GM21717 (cell line): ENCODE data around the gene ZNF598.

Experiments
- ATAC-seq: cut with Tn5 transposase; IDR thresholded peaks from one replicate; pipeline ENCODE4 v1.9.1; 2021; ENCODE audit warnings: mild to moderate bottlenecking, moderate library complexity; ENCODE audit not compliant: unreplicated experiment

The ZNF598 gene

DNA sequence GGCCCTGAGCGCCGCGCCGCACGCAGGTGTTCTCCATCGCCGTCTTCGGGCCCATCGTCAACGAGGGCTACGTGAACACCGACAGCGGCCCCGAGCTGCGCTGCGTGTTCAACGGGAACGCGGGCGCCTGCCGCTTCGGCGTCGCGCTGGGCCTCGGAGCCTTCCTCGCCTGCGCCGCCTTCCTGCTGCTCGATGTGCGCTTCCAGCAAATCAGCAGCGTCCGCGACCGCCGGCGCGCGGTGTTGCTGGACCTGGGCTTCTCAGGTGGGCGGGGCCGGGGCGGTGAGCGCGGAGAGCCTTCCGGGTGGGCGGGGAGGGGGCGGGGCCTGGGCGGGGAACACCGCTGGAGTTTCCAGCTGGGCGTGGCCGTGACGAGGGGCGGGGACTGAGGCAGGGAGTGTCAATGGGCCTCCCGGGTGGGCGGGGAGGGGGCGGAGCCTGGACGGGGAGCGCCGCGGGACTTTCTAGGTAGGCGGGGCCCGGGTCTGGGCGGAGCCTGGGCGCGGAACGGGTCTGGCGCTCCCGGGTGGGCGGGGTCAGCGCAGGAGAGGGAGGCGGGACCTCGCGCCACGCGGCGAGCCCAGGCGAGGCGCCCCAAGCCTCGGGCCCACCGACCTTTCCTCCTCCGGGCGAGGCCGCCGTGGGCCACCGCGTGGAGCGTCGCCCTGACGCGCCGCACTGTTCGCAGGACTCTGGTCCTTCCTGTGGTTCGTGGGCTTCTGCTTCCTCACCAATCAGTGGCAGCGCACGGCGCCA, 17.5 kb downstream of the ZNF598 start:
- peak; percentile 40 for ATAC-seq

DNA sequence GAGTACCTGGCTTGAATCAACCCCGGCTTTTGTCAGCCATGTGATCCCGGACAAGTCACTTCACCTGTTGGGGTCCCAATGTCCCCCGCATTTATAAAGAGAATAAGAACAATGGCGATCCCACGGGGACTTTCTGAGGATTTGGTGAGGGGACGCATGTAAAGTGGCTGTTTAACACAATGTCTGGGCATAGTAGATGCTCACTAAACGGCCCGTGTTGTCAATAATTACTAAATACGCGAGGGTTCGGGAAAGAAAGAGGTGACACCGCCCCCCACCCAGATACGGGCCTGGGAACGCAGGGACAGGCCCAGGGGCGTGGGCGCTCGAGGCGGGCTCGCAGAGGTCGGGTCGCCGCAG, 18.1 kb downstream of the ZNF598 start:
- ATAC-seq: no peak

DNA sequence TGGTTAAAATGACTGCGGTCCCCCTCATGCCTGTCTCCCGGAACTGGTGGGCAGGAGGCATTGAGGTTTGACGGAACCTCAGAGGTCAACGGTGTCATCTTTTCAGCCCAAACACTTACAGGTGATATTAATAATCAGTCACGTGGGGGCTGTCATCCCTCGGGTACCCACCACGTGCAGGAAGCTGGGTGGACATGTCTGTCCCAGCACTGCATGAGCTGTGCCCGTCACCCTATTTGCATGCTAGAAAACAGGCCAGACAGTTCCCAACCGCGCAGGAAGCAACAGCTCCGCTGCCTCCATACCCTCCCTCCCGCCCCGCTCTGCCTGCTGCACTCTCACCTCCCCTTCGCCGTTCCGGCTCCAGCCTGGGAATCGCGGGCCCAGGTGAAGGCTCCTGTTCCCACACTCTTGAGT, 18.5 kb downstream of the ZNF598 start:
- no peak for ATAC-seq

DNA sequence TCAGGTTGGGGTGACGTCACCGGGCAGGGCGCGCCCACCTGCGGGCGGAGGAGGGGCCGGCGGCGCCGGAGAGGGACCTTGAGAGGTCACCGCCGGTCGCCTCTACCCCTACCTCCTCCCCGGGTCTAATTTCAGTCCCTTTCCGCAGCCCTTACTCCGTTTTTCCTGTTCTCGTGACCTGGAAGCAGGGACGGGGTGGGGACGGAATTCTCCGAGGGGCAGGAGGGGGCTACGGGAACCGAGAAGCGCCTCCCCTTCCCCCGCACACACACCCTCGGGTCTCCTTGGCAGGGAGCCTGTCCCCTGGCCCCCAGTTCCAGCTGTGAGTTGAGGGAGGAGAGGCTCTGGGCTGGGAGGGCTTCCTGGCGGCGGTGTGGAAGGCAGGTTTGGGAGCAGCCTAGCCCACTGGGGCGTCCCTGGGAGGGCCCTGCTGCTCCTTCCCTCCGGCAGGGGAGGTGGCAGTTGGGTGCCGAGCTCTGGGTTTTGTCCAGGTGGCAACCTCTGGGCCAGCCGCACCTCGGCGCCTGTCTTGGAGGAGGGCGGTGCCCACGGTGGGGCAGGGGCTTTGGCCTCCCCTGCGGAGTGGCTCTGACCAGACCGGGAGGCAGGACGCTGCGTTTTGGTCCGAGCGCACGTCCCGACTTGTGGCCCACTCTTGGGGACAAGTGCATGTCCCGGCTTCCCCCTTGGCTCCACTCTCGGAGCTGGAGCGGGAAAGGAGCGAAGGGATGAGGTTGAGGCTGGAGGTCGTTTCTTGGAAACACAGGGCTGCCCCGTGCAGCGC, 19.1 kb downstream of the ZNF598 start:
- ATAC-seq: no peak

DNA sequence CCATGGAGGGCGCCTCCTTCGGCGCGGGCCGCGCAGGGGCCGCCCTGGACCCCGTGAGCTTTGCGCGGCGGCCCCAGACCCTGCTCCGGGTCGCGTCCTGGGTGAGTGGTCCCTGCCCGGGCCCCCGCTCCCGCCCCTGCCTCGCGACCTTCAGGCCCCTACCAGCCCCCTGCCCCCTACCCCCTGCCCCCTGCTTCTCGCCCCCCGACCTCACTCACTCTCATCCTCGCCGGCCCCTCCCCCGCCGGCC, 19.6 kb downstream of the ZNF598 start:
- ATAC-seq: no peak

DNA sequence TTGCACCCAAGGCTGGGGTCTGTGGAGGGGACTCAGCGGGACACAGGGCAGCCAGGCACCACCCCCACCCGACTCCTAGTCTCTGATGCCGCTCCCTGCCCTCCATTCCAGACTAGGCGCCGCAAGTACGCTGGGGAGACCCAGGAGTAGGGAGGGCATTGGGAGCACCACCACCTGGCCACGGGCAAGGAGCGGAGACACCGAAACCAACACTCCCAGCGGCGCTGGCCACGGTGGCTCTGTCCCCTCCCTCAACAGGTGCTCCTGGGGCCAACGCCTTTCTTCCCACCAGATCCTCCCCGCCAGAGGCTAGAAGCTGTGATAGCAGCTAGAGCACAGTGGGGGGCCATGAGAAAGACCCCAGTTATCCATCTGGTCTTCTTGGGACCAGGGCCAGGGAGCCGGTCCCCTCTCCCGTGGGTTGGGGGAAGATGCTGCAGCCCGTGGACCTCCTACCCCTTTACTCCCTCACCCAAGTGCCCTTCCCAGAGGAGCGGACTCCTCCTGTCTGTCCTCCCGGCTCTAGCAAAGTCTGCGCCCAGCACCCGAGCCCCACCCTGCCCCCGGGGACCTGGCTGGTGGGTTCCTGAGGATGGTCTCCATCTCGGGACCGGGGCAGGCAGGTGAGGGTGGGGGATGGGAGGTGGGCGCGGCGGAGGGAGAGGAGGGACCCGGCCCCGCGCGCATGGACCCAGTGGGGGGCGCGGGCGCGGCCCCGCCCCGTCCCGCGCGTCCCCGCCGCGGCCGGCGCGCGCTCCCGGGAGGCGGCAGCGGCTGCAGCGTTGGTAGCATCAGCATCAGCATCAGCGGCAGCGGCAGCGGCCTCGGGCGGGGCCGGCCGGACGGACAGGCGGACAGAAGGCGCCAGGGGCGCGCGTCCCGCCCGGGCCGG, 20.2 kb downstream of the ZNF598 start, which contains the start of gene SYNGR3:
Gene SYNGR3, plus strand, starts transcription at position 762 of the 892 bp plus-strand sequence. CDS start 133 bp downstream, outside the sequence.
- no peak for ATAC-seq

DNA sequence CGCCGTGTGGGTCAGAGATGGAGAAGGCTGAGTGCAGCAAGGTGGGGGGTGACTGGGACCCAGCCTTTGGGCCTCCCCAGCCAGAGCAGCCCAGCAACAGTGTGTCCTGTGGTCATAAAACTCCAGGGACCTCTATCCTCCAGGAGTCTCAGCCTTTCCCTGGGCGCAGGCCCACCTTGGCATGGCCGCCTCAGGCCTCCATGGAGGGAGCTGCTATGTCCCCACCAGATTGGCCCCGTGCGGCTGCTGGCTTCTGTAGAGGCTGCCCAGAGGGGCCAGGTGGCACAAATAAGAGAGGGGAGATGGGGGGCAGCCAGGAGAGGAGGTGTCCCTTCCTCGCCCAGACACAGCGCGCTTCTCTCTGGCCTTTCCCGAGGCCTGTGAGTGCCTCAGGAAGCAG, 22.4 kb downstream of the ZNF598 start:
- no peak for ATAC-seq

DNA sequence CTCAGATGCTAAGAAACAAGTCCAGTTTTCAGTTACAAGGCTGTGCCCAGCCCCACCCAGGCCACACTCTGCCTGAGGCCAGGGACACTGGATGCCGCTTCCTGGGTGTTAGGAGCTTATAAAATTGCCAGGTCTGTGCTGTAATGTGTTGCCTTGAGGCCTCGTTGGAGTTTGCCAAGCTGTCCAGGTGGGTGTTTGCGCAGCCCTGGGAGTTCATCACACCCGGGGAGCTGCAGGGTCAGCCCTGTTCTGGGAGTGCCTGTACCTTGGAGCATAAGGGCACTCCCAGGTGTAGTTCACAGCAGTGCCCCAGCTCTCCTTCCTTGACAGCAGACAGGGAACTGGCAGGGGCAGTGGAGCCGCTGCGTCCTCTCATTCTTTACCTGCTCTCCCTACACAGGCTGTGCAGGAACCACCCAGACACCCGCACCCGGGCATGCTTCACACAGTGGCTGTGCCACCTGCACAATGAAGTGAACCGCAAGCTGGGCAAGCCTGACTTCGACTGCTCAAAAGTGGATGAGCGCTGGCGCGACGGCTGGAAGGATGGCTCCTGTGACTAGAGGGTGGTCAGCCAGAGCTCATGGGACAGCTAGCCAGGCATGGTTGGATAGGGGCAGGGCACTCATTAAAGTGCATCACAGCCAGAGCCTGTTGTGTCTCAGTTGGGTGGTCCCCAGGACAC, 24.0 kb downstream of the ZNF598 start:
- ATAC-seq: no peak

DNA sequence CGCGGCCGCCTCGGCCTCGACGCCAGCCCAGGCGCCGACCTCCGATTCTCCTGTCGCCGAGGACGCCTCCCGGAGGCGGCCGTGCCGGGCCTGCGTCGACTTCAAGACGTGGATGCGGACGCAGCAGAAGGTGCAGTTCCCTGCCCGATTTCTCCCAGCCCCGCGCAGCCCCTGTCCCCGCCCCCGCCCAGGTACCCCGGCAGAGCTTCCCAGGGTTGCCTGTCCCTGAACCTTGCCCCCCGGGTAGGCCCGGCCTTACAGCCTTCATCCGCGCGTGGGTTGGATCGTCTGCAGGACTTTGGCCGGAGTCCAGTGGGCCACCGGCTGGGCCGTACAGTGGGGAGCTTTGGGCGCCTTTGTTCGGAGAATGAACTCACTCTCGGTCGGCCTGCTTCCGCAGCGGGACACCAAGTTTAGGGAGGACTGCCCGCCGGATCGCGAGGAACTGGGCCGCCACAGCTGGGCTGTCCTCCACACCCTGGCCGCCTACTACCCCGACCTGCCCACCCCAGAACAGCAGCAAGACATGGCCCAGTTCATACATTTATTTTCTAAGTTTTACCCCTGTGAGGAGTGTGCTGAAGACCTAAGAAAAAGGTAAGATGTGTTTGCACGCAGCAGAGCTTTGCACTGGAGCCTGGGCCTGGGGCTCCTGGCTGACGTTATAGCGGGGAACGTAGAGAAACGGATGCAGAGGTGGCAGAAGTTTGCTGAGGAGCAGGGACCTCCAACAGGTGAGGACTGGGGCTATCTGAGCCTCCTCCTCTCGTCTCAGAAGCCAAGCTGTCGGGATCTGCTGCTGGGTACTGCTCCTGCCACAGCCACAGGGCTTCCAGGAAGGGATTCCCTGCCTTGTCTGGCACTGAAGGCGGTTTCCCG, 25.0 kb downstream of the ZNF598 start:
- peak; percentile 6 for ATAC-seq

DNA sequence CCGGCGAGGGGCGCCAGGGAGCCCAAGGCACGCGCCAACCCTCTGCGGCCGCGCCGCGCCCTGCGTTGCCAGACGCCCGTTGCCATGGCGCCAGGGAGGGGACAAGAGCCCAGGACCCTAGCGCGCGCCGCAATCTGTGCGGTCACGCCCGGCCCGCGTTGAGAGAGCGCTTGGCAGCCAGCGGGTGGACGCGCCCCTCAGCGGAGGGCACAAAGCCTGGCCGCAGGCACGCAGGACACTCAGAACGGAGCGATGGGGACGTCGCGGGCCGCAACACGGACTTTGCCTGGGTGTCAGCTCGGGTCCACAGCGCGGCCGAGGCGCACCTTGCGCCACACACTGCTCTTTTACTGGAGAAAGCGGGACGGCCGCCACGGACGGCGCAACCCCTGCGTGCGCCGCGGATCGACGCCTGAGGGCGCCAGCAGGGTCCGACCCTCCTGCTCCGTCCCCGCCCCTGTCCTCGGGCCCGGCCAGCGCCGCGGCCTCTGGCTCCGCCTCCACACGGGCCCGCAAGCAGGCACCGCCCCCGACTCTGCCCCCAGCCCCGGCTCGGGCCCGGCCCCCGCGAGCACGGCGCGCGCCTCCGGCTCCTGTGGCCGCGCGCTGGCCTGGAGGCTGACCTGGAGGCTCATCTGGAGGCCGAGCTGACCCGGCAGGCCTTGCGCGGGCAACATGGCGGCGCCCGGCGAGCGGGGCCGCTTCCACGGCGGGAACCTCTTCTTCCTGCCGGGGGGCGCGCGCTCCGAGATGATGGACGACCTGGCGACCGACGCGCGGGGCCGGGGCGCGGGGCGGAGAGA, 25.9 kb downstream of the ZNF598 start, which contains the start of gene GFER:
Gene GFER, plus strand, starts transcription at position 650 of the 803 bp plus-strand sequence. Its CDS starts 26 bp downstream, at position 676.
- peak; percentile 50 for ATAC-seq

DNA sequence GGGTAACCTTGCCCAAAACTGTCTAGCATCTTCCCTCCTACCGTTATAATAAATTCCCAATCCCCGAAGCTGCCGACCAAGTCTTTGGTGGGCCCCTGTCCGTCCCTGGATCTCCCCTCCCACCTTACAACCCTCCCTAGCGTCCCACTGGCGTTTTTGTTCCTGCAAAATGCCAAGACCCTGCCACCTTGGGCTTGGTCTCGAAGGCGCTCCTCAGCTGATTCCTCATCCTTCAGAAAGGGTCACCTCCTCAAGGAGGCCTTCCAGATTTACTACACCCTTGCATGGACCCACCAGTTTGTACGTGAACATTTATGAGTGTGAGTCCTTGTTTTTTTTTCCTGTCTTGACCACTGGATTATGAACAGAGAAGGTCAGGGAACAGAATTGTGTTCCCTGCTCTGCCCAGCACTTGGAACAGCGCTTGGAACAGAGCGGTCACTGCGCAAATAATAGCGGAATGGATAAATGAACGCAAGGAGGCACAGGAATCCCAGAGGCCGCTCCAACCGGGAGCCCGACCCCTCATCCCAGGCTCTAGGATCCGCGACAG, 26.6 kb downstream of the ZNF598 start:
- no peak for ATAC-seq

DNA sequence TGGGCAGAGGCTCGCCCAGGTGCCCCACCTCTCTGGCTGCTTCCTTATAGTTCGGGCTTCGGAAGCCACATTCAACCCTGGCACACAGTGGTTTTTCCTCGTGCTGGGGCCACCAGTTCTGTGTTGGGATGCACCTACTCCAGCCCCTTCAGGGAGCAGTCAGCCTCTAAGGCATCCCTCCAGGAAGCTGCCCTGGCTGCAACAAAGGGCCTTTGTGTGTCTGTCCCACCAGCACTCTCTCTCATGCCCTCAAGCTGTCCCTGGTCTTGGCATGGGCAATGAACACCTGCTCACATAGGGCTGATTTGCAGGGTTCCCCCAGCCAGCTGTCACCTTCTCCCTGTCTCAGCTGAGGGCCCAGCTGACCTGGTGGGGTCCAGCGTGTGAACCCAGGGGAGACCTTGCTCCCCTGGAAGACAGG, 27.6 kb downstream of the ZNF598 start:
- ATAC-seq: no peak

DNA sequence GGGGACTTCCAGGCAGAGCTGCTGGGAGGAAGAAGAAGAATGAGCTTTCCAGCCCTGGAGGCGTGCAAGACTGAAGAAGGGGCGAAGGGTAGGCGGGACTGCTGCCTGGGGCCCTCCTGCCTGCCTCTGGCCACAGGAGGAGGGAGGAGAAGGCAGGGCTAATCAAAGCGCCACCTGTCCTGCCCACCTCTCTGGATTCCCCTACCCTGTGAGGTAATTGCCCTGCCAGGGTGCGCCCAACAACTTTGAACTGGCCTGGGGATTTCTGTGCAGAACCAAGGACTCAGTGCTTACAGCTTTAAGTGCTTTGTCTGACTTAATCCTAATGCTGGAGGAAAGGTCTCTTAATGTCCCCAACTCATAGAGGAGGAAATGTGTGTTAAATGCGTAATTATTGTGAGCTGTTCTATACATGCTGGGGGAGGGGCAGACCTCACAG, 28.2 kb downstream of the ZNF598 start, which contains the start of gene NOXO1:
Gene NOXO1, minus strand, starts transcription at position 72 of the 439 bp plus-strand sequence. CDS start 290 bp downstream, outside the sequence.
- no peak for ATAC-seq

DNA sequence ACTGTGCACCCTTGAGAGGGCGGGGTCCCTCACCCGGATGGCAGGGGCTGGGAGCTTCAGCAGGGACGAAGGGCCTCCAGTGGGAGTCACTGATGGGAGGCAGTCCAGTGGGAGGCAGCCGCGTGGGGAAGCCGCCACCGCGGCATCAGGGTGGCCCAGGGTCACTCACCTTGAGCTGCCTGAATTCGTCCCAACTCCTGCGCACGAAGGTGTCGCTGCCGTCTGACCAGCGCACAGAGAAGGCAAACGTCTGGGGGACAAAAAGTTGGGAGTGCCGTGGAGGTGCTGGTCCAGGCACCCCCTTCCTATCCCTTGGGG, 28.9 kb downstream of the ZNF598 start:
- no peak for ATAC-seq

DNA sequence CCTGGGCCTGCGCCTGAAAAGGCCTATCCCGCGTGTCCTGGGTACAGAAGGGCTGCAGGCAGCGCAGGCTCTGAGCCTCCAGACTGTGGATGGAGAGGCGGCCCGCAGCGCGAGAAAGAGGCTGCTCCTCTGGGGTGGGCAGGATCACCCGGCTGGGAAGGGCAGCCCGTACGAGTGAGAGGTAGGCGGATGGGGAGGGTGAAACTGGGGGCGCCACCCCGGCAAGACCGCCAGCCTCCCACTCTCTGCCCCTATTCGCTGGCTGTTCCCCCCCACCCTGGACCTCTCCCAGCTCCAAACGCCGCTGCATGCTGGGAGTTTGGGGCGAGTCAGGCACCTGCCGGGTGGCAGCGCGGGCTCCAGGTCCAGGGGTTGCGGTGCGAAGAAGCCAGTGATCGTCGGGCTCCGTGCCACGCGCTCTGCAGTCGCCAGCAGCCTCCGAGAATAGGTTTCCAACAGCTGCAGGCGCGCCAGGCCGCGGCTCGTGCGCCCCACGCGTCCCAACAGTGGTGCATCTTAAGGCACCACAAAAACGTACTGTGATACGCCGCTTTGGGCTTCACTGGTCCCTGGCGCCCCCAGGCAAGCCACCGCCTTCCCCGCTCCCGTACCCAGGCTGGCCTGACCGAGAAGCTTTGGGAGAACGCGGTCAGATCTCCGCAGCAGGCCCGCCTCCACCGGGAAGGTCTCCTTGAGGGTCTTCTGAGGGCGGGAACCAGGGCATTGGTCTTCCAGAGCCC, 29.4 kb downstream of the ZNF598 start:
- ATAC-seq: no peak

DNA sequence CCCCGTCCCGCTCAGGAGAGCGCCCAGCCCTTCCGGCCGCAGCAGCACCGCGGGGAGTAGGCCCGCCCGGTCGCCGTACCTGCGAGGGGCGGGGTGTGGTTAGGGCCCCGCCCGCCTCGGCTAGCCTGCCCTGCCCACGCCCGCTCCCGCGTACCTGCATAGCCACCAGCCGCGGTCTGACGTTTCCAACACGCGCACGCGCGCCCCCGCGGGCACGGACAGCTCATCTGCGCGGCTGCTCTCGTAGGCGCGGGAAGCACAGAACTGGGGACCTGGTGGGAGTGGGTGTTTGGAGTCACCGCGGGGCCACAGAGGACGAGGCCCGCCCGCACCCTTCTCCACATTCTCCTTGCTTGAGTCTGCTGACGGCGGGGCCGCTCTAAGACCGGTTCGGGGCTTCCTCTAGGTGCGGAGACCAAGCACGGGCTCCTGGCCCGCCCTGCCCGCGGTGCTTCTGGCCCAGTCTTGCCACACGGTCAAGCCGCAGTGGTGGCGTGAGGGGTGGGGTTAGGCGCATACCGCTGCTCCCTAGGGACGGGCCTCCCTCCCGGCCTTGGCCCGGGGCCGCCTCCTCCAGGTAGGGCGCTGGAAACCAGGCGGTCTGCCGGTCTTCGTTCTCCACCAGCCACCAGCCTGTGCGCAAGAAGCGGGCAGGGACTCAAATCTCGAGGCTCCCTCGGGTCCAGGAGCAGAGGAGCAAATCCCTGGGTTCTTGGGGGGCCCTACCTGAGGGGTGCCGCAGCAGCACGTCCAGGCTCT, 30.2 kb downstream of the ZNF598 start:
- no peak for ATAC-seq

DNA sequence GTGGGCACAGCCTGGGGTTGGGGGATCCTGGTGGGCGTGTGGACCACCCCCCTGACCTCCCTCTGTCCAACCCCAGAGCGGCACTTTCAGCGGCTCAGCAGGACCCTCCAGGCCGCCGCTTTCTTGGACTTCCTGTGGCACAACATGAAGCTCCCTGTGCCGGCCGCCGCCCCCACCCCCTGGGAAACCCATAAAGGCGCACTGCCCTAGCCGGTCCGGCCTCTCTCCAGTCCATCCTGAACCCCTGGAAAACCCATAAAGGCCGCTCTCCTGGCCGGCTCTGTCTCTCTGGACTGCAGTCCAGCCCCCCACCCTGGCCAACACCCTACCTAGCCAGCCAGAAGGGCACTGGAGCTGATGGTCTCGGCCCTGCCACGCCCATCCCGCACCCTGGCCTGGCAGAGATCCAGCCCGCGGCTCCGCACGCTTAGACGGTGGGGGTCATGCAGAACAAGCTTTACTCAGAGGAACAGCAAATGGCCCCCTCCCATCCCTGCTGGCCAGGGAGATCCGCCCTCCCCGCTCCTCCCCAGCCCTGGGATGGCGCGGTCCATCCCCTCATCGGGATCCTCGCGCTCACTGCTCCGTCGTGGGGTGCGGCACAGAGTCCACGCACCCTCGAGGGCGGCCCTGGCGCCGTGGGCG, 31.0 kb downstream of the ZNF598 start:
- no peak for ATAC-seq
